ENCODE measurements around the gene CSRP3.

The CSRP3 gene

GRCh38 chr11:19209617-19210370 is 8.0 kb upstream of the CSRP3 start:
- H3K9ac ChIP-seq (ENCODE audit: low read depth, low read length), result no peak overlapping the region
- H3K4me1 ChIP-seq (ENCODE audit: insufficient read depth, low read length), result no peaks in the 10 kb centered on the region
- no peaks in the 10 kb centered on the region for H3K9me3 ChIP-seq (ENCODE audit: control insufficient read depth, insufficient read depth, low read length)
- H3K36me3 ChIP-seq (ENCODE audit: insufficient read depth, low read length), result no peaks in the 10 kb centered on the region

- no peak overlapping the region for H3K9ac ChIP-seq (ENCODE audit: low read depth, low read length)
- no peaks in the 10 kb centered on the region for H3K4me1 ChIP-seq (ENCODE audit: insufficient read depth, low read length)
- H3K36me3 ChIP-seq (ENCODE audit: insufficient read depth, low read length), result no peaks in the 10 kb centered on the region
- no peaks in the 10 kb centered on the region for H3K9me3 ChIP-seq (ENCODE audit: control insufficient read depth, insufficient read depth, low read length)
Measured at GRCh38 chr11:19208959-19209546, 7.3 kb upstream of the CSRP3 start.

GRCh38 chr11:19208181-19208580 is 6.4 kb upstream of the CSRP3 start:
- Histone ChIP-seq H3K9ac (ENCODE audit: low read depth, low read length) (no peak overlapping the region), H3K36me3 (ENCODE audit: insufficient read depth, low read length) (no peaks in the 10 kb centered on the region), H3K9me3 (ENCODE audit: control insufficient read depth, insufficient read depth, low read length) (no peaks in the 10 kb centered on the region), H3K4me1 (ENCODE audit: insufficient read depth, low read length) (no peaks in the 10 kb centered on the region)

GRCh38 chr11:19204836-19205235 is 3.1 kb upstream of the CSRP3 start:
- H3K9ac ChIP-seq (ENCODE audit: low read depth, low read length), result no peak overlapping the region
- no peaks in the 10 kb centered on the region for H3K9me3 ChIP-seq (ENCODE audit: control insufficient read depth, insufficient read depth, low read length)
- H3K4me1 ChIP-seq (ENCODE audit: insufficient read depth, low read length), result no peaks in the 10 kb centered on the region
- no peaks in the 10 kb centered on the region for H3K36me3 ChIP-seq (ENCODE audit: insufficient read depth, low read length)

DNA sequence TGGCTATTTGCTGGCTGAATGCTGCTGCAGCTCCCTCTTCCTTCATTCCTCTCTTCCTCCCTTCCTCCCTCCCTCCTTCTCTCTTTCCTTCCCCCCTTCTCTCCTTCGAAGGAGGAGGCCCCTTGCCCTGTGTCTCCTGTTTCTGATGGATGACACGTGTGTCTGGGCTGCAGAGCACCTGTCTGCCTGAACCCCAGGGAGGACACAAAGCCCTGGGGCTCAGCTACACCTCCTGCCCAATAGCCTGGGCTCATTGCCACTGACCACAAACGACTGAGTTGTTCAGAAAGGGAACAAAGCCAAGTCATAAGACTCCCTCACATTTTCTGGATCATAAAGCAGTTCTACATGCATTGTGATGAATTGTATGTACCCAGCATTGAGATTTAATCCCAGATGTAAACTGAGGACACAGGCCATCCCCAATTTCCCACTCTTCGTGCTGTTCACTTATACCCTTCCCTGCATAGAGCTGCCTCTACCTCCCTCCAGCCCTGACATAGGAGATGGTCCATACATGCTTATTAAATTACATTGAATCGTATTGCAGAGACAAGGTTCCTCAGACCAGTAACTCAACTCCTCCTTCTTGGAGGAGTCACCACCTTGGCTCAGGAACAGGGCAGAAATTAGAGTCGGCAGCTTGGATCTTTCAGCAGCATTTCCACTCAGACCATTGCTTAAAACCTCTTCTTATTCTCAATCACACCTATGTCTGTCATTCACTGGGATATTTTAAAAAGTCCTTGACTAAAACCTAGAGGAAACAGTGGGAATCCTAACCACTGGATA is 1.2 kb downstream of the CSRP3 start:
- Histone ChIP-seq H3K9ac (ENCODE audit: low read depth, low read length) (no peak overlapping the region), H3K4me1 (ENCODE audit: insufficient read depth, low read length) (no peaks in the 10 kb centered on the region), H3K36me3 (ENCODE audit: insufficient read depth, low read length) (no peaks in the 10 kb centered on the region), H3K9me3 (ENCODE audit: control insufficient read depth, insufficient read depth, low read length) (no peaks in the 10 kb centered on the region)

- H3K4me1 ChIP-seq (ENCODE audit: insufficient read depth, low read length), result no peaks in the 10 kb centered on the region
- no peak overlapping the region for H3K9ac ChIP-seq (ENCODE audit: low read depth, low read length)
- H3K36me3 ChIP-seq (ENCODE audit: insufficient read depth, low read length), result no peaks in the 10 kb centered on the region
- H3K9me3 ChIP-seq (ENCODE audit: control insufficient read depth, insufficient read depth, low read length), result no peaks in the 10 kb centered on the region
Measured at GRCh38 chr11:19199771-19200170, 2.0 kb downstream of the CSRP3 start.

GRCh38 chr11:19199048-19199447 is 2.7 kb downstream of the CSRP3 start:
- Histone ChIP-seq H3K9me3 (ENCODE audit: control insufficient read depth, insufficient read depth, low read length) (no peaks in the 10 kb centered on the region), H3K4me1 (ENCODE audit: insufficient read depth, low read length) (no peaks in the 10 kb centered on the region), H3K9ac (ENCODE audit: low read depth, low read length) (no peak overlapping the region), H3K36me3 (ENCODE audit: insufficient read depth, low read length) (no peaks in the 10 kb centered on the region)

DNA sequence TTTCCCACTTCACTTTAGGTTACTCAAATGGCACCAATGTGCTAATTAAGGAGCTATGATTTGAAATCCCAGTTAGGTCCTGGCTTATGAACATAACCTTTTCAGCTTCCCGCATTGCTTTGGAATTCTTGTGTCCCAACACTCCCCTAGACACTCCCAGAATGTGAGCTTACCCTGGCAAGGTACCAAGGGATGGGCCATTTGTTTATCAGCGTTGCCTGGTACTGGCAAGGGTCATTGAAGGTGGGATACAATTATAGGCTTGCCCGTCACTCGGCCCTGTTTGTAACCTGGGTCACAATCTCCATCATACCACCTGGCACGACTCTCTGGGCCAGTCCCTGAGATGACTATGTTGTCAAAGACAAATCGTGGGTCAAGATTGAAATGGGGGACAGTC is 5.4 kb downstream of the CSRP3 start:
- Histone ChIP-seq H3K9ac (ENCODE audit: low read depth, low read length) (no peak overlapping the region), H3K36me3 (ENCODE audit: insufficient read depth, low read length) (no peaks in the 10 kb centered on the region), H3K9me3 (ENCODE audit: control insufficient read depth, insufficient read depth, low read length) (no peaks in the 10 kb centered on the region), H3K4me1 (ENCODE audit: insufficient read depth, low read length) (no peaks in the 10 kb centered on the region)

DNA sequence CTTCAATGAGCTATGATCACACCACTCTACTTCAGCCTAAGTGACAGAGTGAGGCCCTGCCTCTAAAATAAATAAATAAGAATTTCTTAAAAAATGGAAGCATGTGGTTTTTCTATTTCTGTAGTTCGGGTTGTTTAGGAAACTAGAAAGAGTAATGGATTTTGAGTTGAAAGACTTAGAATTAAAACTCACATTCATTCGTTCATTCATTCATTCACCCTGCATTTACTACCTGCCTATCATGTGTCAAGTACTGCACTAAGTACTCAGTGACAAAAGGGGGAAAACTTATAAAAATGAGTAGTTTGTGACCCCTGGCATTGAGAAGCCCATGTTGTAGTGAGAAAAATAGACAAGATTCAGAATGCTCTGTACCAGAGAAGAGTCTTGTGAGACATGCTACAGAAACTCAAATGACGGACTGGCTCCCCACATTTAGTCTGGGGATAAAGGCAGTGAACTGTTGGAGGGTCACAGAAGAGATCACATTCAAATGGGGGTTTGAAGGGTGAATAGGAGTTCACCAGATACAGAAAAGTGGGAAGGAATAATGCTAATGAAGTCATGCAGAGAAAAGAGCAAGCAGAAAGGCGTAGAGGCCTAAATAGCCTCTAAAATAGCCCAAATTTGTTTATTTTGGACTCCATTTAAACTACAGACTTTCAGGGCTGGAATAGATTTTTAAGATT is 7.0 kb downstream of the CSRP3 start:
- no peaks in the 10 kb centered on the region for H3K36me3 ChIP-seq (ENCODE audit: insufficient read depth, low read length)
- H3K9ac ChIP-seq (ENCODE audit: low read depth, low read length), result no peak overlapping the region

GRCh38 chr11:19193916-19194315 is 7.9 kb downstream of the CSRP3 start:
- Histone ChIP-seq H3K9me3 (ENCODE audit: control insufficient read depth, insufficient read depth, low read length) (no peaks in the 10 kb centered on the region), H3K4me1 (ENCODE audit: insufficient read depth, low read length) (no peaks in the 10 kb centered on the region), H3K9ac (ENCODE audit: low read depth, low read length) (no peak overlapping the region), H3K36me3 (ENCODE audit: insufficient read depth, low read length) (no peaks in the 10 kb centered on the region)

More for the DNA sequence above, 7.0 kb downstream of the CSRP3 start:
- H3K9me3 ChIP-seq (ENCODE audit: control insufficient read depth, insufficient read depth, low read length), result no peaks in the 10 kb centered on the region
- no peaks in the 10 kb centered on the region for H3K4me1 ChIP-seq (ENCODE audit: insufficient read depth, low read length)

- Histone ChIP-seq H3K4me1 (ENCODE audit: insufficient read depth, low read length) (no peaks in the 10 kb centered on the region), H3K36me3 (ENCODE audit: insufficient read depth, low read length) (no peaks in the 10 kb centered on the region), H3K9ac (ENCODE audit: low read depth, low read length) (no peak overlapping the region), H3K9me3 (ENCODE audit: control insufficient read depth, insufficient read depth, low read length) (no peaks in the 10 kb centered on the region)
Measured at GRCh38 chr11:19191530-19192169, 10.1 kb downstream of the CSRP3 start.

DNA sequence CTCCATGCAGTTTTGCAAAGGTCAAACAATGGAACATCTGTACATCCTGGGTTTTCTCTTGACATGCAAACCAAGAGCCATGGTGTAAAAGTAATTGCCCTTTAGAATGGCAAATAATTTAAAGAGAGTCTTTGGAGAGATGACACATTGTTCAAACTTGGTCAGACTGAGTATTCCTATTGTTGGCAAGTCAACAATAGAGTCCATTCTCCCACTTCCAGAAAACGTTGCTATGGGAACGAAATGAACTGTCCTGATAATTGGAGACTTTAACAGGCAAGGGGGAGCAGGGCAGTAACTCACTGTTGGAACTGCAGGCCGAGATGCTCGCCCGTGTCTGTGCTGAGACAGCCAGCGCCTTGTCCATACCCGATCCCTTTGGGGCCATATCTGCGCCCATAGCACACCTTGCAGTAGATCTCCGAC is 13.9 kb downstream of the CSRP3 start:
- no peaks in the 10 kb centered on the region for H3K4me1 ChIP-seq (ENCODE audit: insufficient read depth, low read length)

DNA sequence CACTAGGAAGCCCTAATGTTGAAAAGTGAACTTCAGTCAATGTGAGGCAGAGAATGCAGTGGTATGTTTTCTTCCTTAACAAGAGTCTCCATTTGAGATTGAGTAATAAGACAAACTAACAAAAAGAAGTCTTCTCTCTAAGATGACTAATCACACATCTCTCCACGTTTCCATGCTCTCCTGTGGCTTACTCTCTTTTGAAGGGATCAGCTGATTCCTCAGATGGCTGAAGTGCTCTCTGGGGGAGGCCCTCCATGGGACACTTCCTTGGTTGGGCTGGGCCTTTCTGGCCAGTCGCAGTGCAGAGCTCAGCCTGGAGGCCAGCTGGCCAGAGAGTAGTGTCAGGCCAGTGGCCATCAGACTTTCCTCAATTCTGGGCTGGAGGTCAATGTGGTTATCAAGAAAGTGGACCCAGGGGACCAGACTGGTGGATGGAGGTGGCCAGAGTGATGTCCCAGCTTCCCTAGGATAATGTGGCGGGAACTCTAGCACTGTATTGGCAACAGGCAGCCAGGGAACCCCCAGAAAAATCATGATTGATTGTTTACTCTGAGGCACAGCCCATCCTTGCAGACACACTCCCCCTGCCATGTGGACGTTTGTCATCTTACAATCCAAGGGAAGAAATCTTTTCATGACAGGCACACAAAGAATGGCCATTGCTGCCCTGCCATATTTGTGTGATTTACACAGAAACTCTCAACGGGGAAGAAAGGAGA is 14.5 kb downstream of the CSRP3 start:
- no peaks in the 10 kb centered on the region for H3K36me3 ChIP-seq (ENCODE audit: insufficient read depth, low read length)
- H3K9me3 ChIP-seq (ENCODE audit: control insufficient read depth, insufficient read depth, low read length), result no peaks in the 10 kb centered on the region
- no peak overlapping the region for H3K9ac ChIP-seq (ENCODE audit: low read depth, low read length)
- no peaks in the 10 kb centered on the region for H3K4me1 ChIP-seq (ENCODE audit: insufficient read depth, low read length)

More for the DNA sequence above, 13.9 kb downstream of the CSRP3 start:
- Histone ChIP-seq H3K9ac (ENCODE audit: low read depth, low read length) (no peak overlapping the region), H3K9me3 (ENCODE audit: control insufficient read depth, insufficient read depth, low read length) (no peaks in the 10 kb centered on the region), H3K36me3 (ENCODE audit: insufficient read depth, low read length) (no peaks in the 10 kb centered on the region)

Data from ES-I3 (cell line).